Breast epithelium (tissue), 3 donors: ENCODE results near the gene EIF3J.

Experiments
- POLR2A ChIP-seq: fragments of 450-650 bp; IDR thresholded peaks from one replicate; pipeline ENCODE4 v1.6.1; 2016; ENCODE audit warnings: antibody characterized with exemption, mild to moderate bottlenecking, moderate library complexity
- POLR2AphosphoS5 ChIP-seq, 3 donors: sonication (generic); formaldehyde crosslinking; IDR thresholded peaks; one replicate each; pipeline ENCODE4 v1.6.1; 2017; ENCODE audit warnings: antibody characterized with exemption in 3 of 3
- TF ChIP-seq, protein P1 (sequence below), 3 donors: fragments of 450-650 bp; IDR thresholded peaks; one replicate each; pipeline ENCODE4 v1.5.1; 2016 to 2017; ENCODE audit warnings: antibody characterized with exemption in 3 of 3, mild to moderate bottlenecking in 3 of 3, moderate library complexity in 3 of 3

DNA sequence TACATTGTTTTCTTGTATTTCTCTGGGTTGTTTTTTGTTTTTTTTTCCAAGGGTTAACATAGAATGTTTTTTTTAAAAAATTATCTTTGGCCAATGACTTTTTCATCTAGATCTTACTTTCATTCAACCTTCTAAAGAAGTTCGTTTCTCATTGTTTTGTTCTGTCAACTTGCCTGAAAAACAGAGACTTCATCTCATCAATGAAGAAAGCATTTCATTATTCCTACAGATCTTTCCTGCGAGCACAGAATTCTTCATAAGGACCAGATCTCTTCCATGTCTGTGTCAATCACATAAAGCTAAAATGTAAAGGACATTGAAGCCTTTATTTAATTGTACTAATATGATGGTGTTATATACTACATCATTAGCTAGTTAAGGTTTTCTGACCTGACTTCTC, 9.7 kb upstream of the EIF3J start:
- TF ChIP-seq, protein P1, sequence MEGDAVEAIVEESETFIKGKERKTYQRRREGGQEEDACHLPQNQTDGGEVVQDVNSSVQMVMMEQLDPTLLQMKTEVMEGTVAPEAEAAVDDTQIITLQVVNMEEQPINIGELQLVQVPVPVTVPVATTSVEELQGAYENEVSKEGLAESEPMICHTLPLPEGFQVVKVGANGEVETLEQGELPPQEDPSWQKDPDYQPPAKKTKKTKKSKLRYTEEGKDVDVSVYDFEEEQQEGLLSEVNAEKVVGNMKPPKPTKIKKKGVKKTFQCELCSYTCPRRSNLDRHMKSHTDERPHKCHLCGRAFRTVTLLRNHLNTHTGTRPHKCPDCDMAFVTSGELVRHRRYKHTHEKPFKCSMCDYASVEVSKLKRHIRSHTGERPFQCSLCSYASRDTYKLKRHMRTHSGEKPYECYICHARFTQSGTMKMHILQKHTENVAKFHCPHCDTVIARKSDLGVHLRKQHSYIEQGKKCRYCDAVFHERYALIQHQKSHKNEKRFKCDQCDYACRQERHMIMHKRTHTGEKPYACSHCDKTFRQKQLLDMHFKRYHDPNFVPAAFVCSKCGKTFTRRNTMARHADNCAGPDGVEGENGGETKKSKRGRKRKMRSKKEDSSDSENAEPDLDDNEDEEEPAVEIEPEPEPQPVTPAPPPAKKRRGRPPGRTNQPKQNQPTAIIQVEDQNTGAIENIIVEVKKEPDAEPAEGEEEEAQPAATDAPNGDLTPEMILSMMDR (IDR thresholded peaks at IDR 0.05) = no peak
- TF ChIP-seq POLR2A (no peak), POLR2AphosphoS5 (IDR thresholded peaks at IDR 0.05) (no peak)
